ENCODE data around the gene ZFP64. TPM values are rescaled to one million over a fixed set of nuclear protein-coding genes. Genes with fewer than 3 reads are reported as not detected.
A peak's percentile ranks its signal among the peaks of the same experiment; 100 is the strongest.
"Not testable (repeated sequence)": the region's sequence is repeated elsewhere in the genome, so short reads cannot be mapped to it uniquely, and the experiment has no call there.

ZFP64 gene
- total RNA-seq (2014; rRNA removed; shearing (Covaris generic)) = 27.0 and 39.5 TPM in 2 replicates

DNA sequence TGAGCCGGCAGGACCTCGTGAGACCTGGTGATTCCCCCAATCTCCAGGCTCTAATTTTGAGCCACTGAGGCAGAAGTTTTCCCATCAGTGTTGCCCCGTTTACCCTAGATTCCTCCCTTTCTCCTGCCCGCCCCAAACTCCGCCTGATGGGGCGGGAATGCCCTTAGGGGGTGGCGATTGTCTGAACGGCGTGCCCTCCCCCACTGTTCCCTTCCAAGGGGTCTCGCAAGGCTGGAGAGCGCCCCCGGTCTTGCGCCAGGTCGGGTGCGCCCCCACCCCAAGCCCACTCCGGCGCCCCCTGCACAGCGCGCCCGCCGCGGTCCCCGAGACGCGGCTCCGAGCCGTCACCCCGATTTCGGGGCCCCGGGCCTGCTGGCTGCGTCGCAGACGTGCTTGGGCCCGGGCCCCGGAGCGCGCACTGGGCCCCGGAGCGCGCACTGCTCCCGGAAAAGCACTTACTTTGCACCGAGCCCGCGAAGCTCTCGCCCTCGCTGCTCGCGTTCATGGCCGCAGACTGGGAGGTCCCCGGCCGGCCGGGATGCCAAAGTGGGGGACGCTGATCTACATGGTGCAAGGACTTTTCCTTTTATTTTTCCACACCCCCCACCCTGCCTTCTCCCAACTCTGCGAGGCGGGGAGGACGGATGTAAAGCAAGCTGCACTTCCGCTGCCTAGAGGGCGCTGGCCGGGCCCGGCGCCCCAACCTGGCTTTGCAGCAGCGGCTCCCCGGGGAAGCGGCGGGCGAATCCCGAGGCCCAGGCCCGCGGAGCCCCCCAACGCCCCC, at the start of gene ZFP64:
Gene ZFP64, minus strand, starts transcription at position 648 of the 784 bp plus-strand sequence. Its CDS starts 143 bp downstream, at position 505.
- Histone ChIP-seq H3K4me3 (ENCODE audit: insufficient read depth, low read depth, low read length) (peak within 1 kb of the TSS; percentile 91), H3K27me3 (ENCODE audit: control insufficient read depth, insufficient read depth, low read length) (no peaks in the 10 kb centered on the region), H3K36me3 (replicated peaks; ENCODE audit: control insufficient read depth, insufficient read depth, low read length) (no peaks in the 10 kb centered on the region)
- peak; percentile 89 for DNase-seq

GRCh38 chr20:52240802-52241201, 49.2 kb upstream of the ZFP64 start:
- no peak overlapping the region for H3K4me3 ChIP-seq (ENCODE audit: insufficient read depth, low read depth, low read length)
- DNase-seq = no peak
- H3K36me3 ChIP-seq (replicated peaks; ENCODE audit: control insufficient read depth, insufficient read depth, low read length) = no peaks in the 10 kb centered on the region
- H3K27me3 ChIP-seq (ENCODE audit: control insufficient read depth, insufficient read depth, low read length) = no peaks in the 10 kb centered on the region

- Histone ChIP-seq H3K4me3 (ENCODE audit: insufficient read depth, low read depth, low read length) (no peak overlapping the region), H3K27me3 (ENCODE audit: control insufficient read depth, insufficient read depth, low read length) (no peaks in the 10 kb centered on the region), H3K36me3 (replicated peaks; ENCODE audit: control insufficient read depth, insufficient read depth, low read length) (no peaks in the 10 kb centered on the region)
- no peak for DNase-seq
Observed at GRCh38 chr20:52239102-52239501, 47.5 kb upstream of the ZFP64 start.

- no peak overlapping the region for H3K4me3 ChIP-seq (ENCODE audit: insufficient read depth, low read depth, low read length)
- no peak for DNase-seq
- H3K27me3 ChIP-seq (ENCODE audit: control insufficient read depth, insufficient read depth, low read length) = no peaks in the 10 kb centered on the region
- H3K36me3 ChIP-seq (replicated peaks; ENCODE audit: control insufficient read depth, insufficient read depth, low read length) = no peaks in the 10 kb centered on the region
Observed at GRCh38 chr20:52236292-52236691, 44.7 kb upstream of the ZFP64 start.

GRCh38 chr20:52235129-52235528, 43.5 kb upstream of the ZFP64 start:
- no peak for DNase-seq
- H3K4me3 ChIP-seq (ENCODE audit: insufficient read depth, low read depth, low read length) = no peak overlapping the region

DNA sequence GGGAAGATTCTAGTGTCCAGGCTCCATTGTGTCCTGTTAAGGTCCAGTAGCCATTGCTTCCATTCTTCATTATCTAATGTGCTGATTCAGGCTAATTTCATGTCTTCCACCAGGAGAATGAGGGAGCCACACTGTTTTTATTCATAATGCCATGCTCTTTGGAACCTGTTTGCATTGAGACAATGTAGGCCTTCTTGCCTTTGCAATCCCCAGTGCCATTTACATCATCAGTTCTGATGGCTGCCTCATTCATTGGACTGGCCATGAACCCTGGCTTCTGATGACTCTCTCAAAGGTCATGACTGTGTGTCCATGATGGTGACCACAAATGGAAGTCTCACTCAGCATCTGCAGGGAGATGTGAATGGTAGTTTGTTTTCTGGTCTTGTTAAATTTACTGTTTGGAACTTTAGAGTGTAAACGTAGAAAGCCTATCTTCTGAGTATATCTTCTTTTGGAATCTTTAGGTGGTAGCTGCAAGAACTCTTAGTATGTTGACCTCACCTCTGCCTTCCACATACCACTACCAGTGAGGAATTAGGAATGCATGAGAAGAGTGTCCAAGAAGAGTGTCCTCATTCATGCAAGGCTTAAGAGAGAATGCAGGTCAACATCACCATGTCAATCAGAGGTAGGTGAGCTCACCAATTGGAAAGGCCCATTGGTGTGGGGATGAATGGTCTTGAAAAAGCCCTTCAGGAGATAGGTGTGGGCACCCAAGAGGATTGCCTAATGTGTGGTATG, 42.9 kb upstream of the ZFP64 start:
- no peaks in the 10 kb centered on the region for H3K27me3 ChIP-seq (ENCODE audit: control insufficient read depth, insufficient read depth, low read length)
- H3K4me3 ChIP-seq (ENCODE audit: insufficient read depth, low read depth, low read length) = no peak overlapping the region
- no peak for DNase-seq
- H3K36me3 ChIP-seq (replicated peaks; ENCODE audit: control insufficient read depth, insufficient read depth, low read length) = no peaks in the 10 kb centered on the region

More at GRCh38 chr20:52235129-52235528, 43.5 kb upstream of the ZFP64 start:
- H3K27me3 ChIP-seq (ENCODE audit: control insufficient read depth, insufficient read depth, low read length) = no peaks in the 10 kb centered on the region
- H3K36me3 ChIP-seq (replicated peaks; ENCODE audit: control insufficient read depth, insufficient read depth, low read length) = no peaks in the 10 kb centered on the region

- DNase-seq = no peak
- Histone ChIP-seq H3K4me3 (ENCODE audit: insufficient read depth, low read depth, low read length) (no peak overlapping the region), H3K27me3 (ENCODE audit: control insufficient read depth, insufficient read depth, low read length) (no peaks in the 10 kb centered on the region), H3K36me3 (replicated peaks; ENCODE audit: control insufficient read depth, insufficient read depth, low read length) (no peaks in the 10 kb centered on the region)
Observed at GRCh38 chr20:52231230-52231746, 39.7 kb upstream of the ZFP64 start.

GRCh38 chr20:52230409-52230808, 38.8 kb upstream of the ZFP64 start:
- no peak for DNase-seq
- Histone ChIP-seq H3K4me3 (ENCODE audit: insufficient read depth, low read depth, low read length) (no peak overlapping the region), H3K36me3 (replicated peaks; ENCODE audit: control insufficient read depth, insufficient read depth, low read length) (no peaks in the 10 kb centered on the region), H3K27me3 (ENCODE audit: control insufficient read depth, insufficient read depth, low read length) (no peaks in the 10 kb centered on the region)

DNA sequence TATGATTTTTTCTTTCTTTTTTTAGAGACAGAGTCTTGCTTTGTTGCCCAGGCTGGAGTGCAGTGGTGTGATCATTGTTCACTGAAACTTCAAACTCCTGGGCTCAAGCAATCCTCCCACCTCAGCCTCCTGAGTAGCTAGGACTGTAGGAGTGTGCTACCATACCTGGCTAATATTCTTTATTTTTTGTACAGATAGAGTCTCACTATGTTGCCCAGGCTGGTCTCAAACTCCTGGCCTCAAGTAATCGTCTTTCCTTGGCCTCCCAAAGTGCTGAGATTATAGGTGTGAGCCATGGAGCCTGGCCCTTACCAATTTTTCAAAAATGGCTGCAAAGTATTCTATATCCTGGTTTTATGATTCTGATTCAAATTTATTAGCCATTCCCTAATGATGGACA, 37.8 kb upstream of the ZFP64 start:
- not testable (repeated sequence) for H3K27me3 ChIP-seq (ENCODE audit: control insufficient read depth, insufficient read depth, low read length); H3K4me3 ChIP-seq (ENCODE audit: insufficient read depth, low read depth, low read length); H3K36me3 ChIP-seq (replicated peaks; ENCODE audit: control insufficient read depth, insufficient read depth, low read length); DNase-seq

- DNase-seq = no peak
- no peak overlapping the region for H3K4me3 ChIP-seq (ENCODE audit: insufficient read depth, low read depth, low read length)
- H3K27me3 ChIP-seq (ENCODE audit: control insufficient read depth, insufficient read depth, low read length) = no peaks in the 10 kb centered on the region
- no peaks in the 10 kb centered on the region for H3K36me3 ChIP-seq (replicated peaks; ENCODE audit: control insufficient read depth, insufficient read depth, low read length)
Observed at GRCh38 chr20:52226370-52226769, 34.8 kb upstream of the ZFP64 start.

GRCh38 chr20:52224920-52225319, 33.3 kb upstream of the ZFP64 start:
- Histone ChIP-seq H3K36me3 (replicated peaks; ENCODE audit: control insufficient read depth, insufficient read depth, low read length) (no peaks in the 10 kb centered on the region), H3K27me3 (ENCODE audit: control insufficient read depth, insufficient read depth, low read length) (no peaks in the 10 kb centered on the region), H3K4me3 (ENCODE audit: insufficient read depth, low read depth, low read length) (no peak overlapping the region)
- no peak for DNase-seq

DNA sequence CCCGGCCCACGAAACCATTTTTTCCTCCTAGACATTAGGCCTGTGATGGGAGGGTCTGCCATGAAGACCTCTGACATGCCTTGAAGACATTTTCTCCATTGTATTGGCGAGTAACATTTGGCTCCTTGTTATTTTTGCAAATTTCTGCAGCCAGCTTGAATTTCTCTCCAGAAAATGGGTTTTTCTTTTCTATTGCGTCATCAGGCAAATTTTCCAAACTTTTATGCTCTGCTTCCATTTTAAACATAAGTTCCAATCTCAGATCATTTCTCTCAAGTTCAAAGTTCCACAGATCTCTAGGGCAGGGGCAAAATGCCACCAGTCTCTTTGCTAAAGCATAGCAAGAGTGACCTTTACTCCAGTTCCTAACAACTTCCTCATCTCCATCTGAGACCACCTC, 29.8 kb upstream of the ZFP64 start:
- not testable (repeated sequence) for H3K4me3 ChIP-seq (ENCODE audit: insufficient read depth, low read depth, low read length); H3K36me3 ChIP-seq (replicated peaks; ENCODE audit: control insufficient read depth, insufficient read depth, low read length); H3K27me3 ChIP-seq (ENCODE audit: control insufficient read depth, insufficient read depth, low read length); DNase-seq

GRCh38 chr20:52220891-52221290, 29.3 kb upstream of the ZFP64 start:
- not testable (repeated sequence) for H3K4me3 ChIP-seq (ENCODE audit: insufficient read depth, low read depth, low read length)

DNA sequence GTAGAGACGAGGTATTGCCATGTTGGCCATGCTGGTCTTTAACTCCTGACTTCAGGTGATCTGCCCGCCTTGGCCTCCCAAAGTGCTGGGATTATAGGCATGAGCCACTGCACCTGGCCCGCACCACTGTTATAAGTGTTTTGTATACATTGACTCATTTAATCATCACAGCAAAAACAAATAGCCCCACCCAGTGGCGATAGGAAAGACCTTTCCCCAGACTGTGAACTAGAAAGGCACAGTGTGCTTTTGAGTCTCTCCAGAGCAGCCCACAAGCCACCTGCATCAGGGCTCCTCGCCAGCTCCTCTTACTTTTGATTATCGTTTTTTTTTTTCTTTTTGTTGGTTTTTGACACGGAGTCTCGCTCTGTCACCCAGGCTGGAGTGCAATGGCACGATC, 27.9 kb upstream of the ZFP64 start:
- no peaks in the 10 kb centered on the region for H3K36me3 ChIP-seq (replicated peaks; ENCODE audit: control insufficient read depth, insufficient read depth, low read length)
- H3K27me3 ChIP-seq (ENCODE audit: control insufficient read depth, insufficient read depth, low read length) = no peaks in the 10 kb centered on the region
- H3K4me3 ChIP-seq (ENCODE audit: insufficient read depth, low read depth, low read length) = no peak overlapping the region
- peak; percentile 32 for DNase-seq

More at GRCh38 chr20:52220891-52221290, 29.3 kb upstream of the ZFP64 start:
- H3K36me3 ChIP-seq (replicated peaks; ENCODE audit: control insufficient read depth, insufficient read depth, low read length); DNase-seq; H3K27me3 ChIP-seq (ENCODE audit: control insufficient read depth, insufficient read depth, low read length): not testable (repeated sequence)
